Right renal cortex interstitium (tissue), 3 donors: Measurements from ENCODE around the gene MIDN. TPM values are rescaled to one million over a fixed set of nuclear protein-coding genes. Genes with fewer than 3 reads are reported as not detected.
A peak's percentile ranks its signal among the peaks of the same experiment; 100 is the strongest.

ENCODE experiments used
- DNase-seq, 3 donors: peaks; one replicate each; pipeline ENCODE4 v3.0.0-alpha.2; 2013; ENCODE audit warnings: low read depth in 3 of 3, low spot score in 2 of 3
- polyA plus RNA-seq, 3 donors: library from polyadenylated mRNA; unstranded; fragments of 120-200 nt; gene quantifications; one replicate each; pipeline ENCODE4 v1.2.1, GENCODE V29; 2013; ENCODE audit not compliant: insufficient read length in 3 of 3

MIDN gene
- polyA plus RNA-seq, 3 donors, result 38.0 to 41.7 (median 39.3) TPM

- no peak for DNase-seq
Measured at GRCh38 chr19:1268226-1269064, 20.1 kb downstream of the MIDN start.

DNA sequence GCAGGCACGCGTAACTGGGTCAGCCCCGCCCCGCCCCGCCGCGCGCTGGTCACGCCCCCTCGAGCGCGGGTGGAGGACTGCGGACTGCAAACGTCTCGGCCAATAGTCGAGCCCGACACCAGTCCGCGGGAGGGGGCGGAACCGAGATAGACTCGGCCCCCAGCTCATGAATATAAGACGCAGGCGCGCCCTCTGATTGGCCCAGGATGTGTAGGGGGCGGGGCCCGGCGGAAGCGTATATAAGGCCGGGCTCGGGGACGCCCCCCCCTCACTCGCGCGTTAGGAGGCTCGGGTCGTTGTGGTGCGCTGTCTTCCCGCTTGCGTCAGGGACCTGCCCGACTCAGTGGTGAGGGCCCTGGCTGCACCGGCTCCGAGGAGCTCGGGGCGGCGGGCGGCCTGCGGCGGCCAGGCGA, 20.7 kb downstream of the MIDN start, which contains the start of gene CIRBP:
CIRBP (plus strand) TSS at position 268 of the 413 bp plus-strand sequence. CDS start 1,602 bp downstream, outside the sequence.
- DNase-seq, result peak in 2 of 3 donors; percentile 95 to 97

DNA sequence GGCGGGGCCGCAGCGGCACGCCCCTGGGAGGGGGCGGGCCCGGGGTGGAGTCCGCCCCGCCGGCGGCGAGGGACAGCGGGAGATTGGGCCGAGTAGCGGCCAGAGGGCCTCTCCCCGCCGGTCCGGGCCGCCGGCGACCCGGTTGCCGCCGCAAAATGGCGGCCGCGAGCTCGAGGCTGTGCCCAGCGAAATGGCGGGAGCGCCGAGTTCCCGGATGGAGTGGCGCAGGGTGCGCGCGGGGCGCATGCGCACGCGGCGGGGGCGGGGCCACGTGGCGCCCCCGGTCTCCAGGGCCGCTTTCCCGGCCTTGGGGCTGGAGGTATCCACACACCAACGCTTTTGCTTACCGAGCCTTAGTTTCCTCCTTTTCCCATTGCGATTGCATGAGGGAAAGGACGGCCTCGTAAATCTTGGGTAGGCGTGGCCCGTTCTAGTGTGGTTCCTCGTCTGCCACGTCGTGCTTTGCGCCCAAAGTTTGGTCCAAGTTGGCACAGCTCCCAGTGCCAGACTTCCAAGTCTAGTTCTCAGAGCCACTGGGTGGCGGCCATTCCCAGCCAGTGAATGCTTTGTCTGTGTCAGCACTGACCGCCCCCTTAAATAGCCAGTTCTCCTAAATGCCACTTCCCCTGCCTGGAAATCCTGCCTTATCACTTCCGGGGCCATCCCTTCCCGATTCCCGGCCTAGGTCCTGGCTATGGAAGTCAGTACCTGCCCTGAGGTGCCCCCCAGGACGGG, 21.3 kb downstream of the MIDN start:
- no peak for DNase-seq

DNA sequence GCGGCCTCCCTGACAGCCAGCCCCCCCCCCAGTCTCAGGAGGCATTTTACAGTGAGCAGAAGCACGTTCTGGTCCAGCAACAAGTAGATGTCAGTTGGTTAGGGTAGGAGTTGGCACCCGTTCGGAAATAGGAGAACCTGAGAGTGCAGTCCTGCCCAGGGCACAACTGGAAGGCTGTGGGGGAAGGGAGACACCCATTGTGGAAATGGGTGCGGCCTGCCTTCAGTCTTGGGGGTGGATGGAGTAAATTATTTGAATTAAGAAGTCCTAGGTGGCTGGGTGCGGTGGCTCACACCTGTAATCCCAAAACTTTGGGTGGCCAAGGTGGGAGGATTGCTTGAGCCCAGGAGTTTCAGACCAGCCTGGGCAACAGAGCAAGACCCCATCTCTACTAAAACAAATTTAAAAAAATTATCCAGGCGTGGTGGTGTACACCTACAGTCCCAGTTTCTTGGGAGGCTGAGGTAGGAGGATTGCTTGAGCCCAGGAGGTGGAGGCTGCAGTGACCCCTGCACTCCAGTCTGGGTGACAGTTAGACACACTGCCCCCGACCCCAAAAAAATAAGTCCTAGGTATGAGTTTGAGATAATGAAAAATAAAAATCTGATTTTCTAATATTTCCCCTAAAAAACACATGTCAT, 21.9 kb downstream of the MIDN start:
- DNase-seq, result no peak

DNA sequence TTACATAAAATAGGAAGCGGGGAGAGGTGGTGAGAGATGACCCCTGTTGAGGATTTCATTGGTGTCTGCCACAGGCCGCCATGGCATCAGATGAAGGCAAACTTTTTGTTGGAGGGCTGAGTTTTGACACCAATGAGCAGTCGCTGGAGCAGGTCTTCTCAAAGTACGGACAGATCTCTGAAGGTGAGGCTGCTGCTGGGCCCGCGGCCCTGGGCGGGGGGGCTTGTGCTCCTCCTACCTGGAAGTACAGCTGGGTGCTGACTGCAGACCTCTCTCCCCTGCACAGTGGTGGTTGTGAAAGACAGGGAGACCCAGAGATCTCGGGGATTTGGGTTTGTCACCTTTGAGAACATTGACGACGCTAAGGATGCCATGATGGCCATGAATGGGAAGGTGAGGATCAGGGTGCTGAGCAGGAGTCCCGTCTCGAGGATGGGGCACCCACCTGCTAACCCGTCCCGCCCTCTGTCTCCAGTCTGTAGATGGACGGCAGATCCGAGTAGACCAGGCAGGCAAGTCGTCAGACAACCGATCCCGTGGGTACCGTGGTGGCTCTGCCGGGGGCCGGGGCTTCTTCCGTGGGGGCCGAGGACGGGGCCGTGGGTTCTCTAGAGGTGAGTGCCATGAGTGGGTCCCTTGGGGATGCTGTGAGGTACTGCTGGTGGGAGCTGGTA, 22.6 kb downstream of the MIDN start:
- DNase-seq, result no peak

- no peak for DNase-seq
Measured at GRCh38 chr19:1271528-1272422, 23.4 kb downstream of the MIDN start.

DNA sequence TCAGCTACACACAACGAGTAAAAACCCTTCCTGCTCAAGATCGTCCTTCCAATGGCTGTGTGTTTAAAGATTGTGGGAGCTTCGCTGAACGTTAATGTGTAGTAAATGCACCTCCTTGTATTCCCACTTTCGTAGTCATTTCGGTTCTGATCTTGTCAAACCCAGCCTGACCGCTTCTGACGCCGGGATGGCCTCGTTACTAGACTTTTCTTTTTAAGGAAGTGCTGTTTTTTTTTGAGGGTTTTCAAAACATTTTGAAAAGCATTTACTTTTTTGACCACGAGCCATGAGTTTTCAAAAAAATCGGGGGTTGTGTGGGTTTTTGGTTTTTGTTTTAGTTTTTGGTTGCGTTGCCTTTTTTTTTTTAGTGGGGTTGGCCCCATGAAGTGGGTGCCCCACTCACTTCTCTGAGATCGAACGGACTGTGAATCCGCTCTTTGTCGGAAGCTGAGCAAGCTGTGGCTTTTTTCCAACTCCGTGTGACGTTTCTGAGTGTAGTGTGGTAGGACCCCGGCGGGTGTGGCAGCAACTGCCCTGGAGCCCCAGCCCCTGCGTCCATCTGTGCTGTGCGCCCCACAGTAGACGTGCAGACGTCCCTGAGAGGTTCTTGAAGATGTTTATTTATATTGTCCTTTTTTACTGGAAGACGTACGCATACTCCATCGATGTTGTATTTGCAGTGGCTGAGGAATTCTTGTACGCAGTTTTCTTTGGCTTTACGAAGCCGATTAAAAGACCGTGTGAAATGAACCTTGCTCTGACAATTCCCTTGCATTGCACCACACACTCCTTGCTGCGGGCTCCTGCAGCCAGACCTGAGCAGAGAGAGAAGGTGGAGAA, 24.3 kb downstream of the MIDN start:
- no peak for DNase-seq

GRCh38 chr19:1273263-1274041, 25.1 kb downstream of the MIDN start:
- DNase-seq, result no peak

DNA sequence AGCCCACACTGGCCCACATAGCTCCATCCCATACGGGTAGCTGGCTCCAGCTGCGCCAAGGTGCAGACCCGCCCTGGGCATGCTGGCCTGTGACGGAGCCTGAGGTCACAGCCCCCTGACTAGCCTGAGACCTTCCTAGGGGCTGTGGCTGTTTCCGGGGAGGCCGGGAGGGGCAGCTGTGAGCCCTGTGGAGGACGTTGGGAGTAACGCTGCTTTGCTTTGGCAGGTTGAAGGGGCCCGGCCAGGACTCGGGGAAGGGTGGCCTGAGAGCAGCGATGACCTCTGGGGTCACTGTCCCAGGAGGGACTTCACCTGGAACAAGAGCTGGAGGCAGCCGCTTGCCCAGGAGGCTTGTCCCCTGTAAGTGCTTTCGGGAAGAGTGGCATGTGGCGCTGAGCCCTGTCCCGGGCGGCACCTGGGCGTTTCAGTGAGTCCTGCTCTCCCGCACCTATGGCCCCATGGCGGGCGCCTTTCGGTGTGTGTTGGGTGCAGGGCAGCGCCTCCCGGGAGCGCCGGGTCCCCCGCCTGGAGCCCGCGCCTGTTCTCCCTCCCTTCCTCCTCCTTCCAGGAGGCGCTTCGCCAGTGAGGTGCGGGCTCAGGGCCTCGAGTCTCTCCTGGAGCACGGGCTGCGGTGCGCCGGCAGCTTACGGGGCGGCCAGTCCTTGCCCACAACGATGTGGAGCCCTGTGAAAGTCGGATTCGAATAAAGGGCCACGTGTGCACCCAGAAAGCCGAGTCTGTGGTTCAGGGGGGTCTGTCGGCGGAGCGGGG, 25.9 kb downstream of the MIDN start:
- no peak for DNase-seq

DNA sequence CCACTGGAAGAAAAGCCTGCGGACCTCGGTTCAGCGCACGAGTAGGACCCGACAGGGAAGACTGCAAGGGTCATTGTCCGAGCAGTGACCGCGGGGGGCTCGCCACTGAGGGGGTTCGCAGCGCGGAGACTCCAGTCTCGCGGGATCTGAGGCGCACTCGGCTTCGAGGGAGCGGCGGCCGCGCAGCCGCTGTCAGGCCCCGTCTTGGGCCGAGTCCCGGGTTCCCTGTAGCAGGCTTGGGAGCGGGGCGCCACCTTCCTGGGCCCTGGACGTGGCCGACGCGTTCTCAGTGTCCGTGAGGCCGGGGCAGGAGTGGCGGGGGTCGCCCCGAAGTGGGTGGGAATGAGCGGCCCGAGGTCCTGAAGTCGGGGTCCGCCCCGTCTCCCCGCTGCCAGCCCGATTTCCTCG, 26.5 kb downstream of the MIDN start:
- DNase-seq, result no peak

DNA sequence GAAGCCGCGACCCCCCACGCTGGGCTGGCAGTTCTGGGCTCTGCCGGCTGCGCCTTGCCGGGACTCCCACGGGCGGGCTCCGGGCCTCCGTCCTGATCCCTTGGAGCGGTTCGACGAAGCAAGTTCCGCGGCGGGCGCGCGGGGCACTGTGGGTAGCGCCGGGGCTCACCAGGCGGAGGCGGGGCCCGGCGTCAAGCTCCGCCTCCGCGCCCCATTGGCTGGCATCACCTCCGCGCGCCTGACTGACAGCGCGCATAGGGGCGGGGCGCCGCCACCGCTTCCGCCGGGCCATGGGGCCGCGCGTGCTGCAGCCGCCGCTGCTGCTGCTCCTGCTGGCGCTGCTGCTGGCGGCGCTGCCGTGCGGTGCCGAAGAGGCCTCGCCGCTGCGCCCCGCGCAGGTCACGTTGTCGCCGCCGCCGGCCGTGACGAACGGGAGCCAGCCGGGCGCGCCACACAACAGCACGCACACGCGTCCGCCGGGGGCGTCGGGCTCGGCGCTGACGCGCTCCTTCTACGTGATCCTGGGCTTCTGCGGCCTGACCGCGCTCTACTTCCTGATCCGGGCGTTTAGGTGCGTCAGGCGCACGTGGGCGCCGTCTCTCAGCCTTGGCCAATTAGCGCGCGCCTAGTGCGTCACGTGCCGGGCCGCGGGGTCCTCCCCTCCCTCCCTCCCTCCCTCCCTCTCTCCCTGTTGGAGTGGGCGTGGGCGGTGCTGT, 27.0 kb downstream of the MIDN start, which contains the start of gene FAM174C:
FAM174C (plus strand) TSS at position 271 of the 716 bp plus-strand sequence; CDS start at position 291, 20 bp downstream.
- peak in 2 of 3 donors; percentile 86 to 91 for DNase-seq

DNA sequence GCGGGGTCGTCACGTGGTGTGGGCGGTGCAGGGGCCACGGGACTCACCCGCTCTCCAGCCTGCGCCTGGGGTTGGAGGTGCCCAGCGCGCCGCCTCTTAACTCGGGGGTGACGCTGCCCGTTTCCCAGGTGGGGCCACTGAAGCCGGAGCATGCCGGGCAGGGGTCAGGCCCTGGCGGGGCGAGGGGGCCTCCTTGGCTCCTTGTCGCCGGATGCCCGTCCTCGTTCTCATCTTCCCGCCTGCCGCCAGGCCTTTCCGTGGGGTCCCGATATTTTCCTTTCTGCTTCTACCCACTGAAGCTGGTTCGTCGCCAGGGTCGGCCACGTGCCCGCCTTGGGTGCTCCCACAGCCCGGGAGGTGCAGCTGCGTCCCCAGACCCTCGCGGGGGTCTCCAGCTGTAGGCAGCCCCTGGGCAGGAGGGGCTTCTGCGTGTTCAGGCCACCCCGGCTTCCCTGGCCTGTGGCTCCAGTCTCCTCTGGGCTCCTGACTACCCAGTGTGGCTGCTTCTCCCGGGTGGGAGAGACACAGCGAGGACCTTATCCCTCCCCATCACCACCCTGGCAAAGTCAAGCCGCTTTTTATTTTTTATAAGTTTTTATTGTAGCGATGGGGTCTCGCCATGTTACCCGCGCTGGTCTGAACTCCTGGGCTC, 27.7 kb downstream of the MIDN start:
- no peak for DNase-seq

DNA sequence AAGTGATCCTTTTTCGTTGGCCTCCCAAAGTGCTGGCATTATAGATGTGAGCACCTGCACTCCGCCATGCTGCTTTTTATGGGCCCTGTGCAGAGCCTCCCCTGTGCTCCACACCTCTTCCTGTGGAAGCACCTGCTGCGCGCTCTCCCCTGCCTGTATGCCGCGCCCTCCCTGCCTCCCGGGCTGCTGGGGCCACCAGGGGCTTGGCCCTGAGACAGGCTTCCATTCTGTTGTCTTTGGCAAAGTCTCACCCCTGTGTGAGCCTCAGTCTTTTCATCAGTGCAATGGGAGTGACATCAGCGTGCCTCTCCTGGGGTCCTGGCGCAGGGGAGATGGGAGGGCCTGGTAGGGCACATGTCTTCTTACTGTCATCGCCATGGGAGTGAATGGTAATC, 28.2 kb downstream of the MIDN start:
- no peak for DNase-seq

- no peak for DNase-seq
Measured at GRCh38 chr19:1277061-1277460, 28.7 kb downstream of the MIDN start.

GRCh38 chr19:1278074-1278473, 29.7 kb downstream of the MIDN start:
- no peak for DNase-seq
